Measurements from ENCODE around the gene RXRA. TPM values are rescaled to one million over a fixed set of nuclear protein-coding genes. Genes with fewer than 3 reads are reported as not detected.
A peak's percentile ranks its signal among the peaks of the same experiment; 100 is the strongest.

The RXRA gene
- total RNA-seq, 1 experiment from 2014 or later: 31.6 TPM

- Histone ChIP-seq H3K36me3 (ENCODE audit: control insufficient read depth, insufficient read depth, low read length) (no peaks in the 10 kb centered on the region), H3K4me3 (ENCODE audit: low read depth in 2 of 2, low read length in 2 of 2) (no peak overlapping the region), H3K4me1 (ENCODE audit: control insufficient read depth, insufficient read depth, low read length) (peaks cover 9% of the 10 kb centered on the region), H3K27ac (ENCODE audit: low read length) (no peak overlapping the region), H3K27me3 (ENCODE audit: control insufficient read depth, insufficient read depth, low read length) (no peaks in the 10 kb centered on the region), H3K9me3 (ENCODE audit: control insufficient read depth, insufficient read depth, low read depth, low read length) (no peaks in the 10 kb centered on the region)
- CTCF ChIA-PET: interaction anchor here (0.6 to 1.5 kb wide), 2 partner anchors 45 to 265 kb away, joined by 3 to 7 read pairs; no protein-coding TSS in a partner anchor
- POLR2A ChIA-PET: no interaction called here
- in situ Hi-C loops (cut with HindIII; ENCODE audit: low pct_unique_long_range_greater_than_20kb, low sequenced_read_pairs): no loop called here
- TF ChIP-seq POLR2AphosphoS5 (IDR thresholded peaks at IDR 0.05; ENCODE audit: low read depth, low read length): no peak
- no peak for TF ChIP-seq REST (IDR thresholded peaks at IDR 0.05; ENCODE audit: insufficient read depth in 1 of 2, low read depth in 2 of 2, low read length in 1 of 2)
- no peak for TF ChIP-seq TCF7L2 (IDR thresholded peaks at IDR 0.05; ENCODE audit: low read depth, low read length)
- TF ChIP-seq, protein P1, sequence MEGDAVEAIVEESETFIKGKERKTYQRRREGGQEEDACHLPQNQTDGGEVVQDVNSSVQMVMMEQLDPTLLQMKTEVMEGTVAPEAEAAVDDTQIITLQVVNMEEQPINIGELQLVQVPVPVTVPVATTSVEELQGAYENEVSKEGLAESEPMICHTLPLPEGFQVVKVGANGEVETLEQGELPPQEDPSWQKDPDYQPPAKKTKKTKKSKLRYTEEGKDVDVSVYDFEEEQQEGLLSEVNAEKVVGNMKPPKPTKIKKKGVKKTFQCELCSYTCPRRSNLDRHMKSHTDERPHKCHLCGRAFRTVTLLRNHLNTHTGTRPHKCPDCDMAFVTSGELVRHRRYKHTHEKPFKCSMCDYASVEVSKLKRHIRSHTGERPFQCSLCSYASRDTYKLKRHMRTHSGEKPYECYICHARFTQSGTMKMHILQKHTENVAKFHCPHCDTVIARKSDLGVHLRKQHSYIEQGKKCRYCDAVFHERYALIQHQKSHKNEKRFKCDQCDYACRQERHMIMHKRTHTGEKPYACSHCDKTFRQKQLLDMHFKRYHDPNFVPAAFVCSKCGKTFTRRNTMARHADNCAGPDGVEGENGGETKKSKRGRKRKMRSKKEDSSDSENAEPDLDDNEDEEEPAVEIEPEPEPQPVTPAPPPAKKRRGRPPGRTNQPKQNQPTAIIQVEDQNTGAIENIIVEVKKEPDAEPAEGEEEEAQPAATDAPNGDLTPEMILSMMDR (IDR thresholded peaks at IDR 0.05): no peak
- TF ChIP-seq SIN3A (IDR thresholded peaks at IDR 0.05; ENCODE audit: borderline replicate concordance, insufficient read depth, low read depth, low read length): no peak
- no TSS peak for BruUV-seq (replicated peaks)
- DNase-seq (ENCODE audit: low read depth, low spot score) (no peak), ATAC-seq (no peak)
- intact Hi-C loops (cut with micrococcal nuclease; ENCODE audit: unreplicated experiment): loop anchor here (2.0 kb wide), 1 partner anchor 271 kb away; no protein-coding TSS in a partner anchor
These were observed 115.2 kb downstream of the RXRA start for GRCh38 chr9:134441227-134442084.

DNA sequence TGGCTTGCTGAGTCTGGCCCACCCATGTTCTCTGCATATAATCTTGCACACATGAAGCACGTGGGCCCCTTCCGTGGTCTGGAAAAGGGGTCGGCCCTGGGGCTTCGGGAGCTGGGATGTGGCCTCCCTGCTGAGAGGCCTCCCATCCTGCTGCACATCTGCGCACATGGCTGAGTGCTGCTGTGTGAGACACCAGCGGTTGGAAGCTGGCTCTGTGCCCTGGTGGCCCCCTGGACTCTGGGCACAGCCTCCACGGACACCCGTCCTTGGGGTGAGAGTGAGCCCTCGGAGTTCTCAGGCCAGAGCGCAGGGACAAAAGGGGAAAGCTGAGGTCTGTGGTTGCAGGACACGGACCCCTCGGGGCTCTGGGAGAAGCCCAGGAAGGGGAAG lies 115.8 kb downstream of the RXRA start:
- CTCF ChIA-PET: interaction anchor here (0.7 to 2.1 kb wide), 4 partner anchors 266 to 274 kb away, joined by 3 to 7 read pairs (median 6); no protein-coding TSS in a partner anchor
- H3K27me3 ChIP-seq (ENCODE audit: control insufficient read depth, insufficient read depth, low read length): no peaks in the 10 kb centered on the region
- DNase-seq (ENCODE audit: low read depth, low spot score) (no peak), ATAC-seq (no peak)
- POLR2A ChIA-PET: no interaction called here
- no peaks in the 10 kb centered on the region for H3K36me3 ChIP-seq (ENCODE audit: control insufficient read depth, insufficient read depth, low read length)
- intact Hi-C loops (cut with micrococcal nuclease; ENCODE audit: unreplicated experiment) (loop anchor here (2.0 kb wide), 1 partner anchor 271 kb away; no protein-coding TSS in a partner anchor), in situ Hi-C loops (cut with HindIII; ENCODE audit: low pct_unique_long_range_greater_than_20kb, low sequenced_read_pairs) (no loop called here)
- no peaks in the 10 kb centered on the region for H3K9me3 ChIP-seq (ENCODE audit: control insufficient read depth, insufficient read depth, low read depth, low read length)
- TF ChIP-seq, protein P1 (IDR thresholded peaks at IDR 0.05): no peak
- 0 out of 2 replicates have a peak, but pooled peaks have one; percentile 12 for TF ChIP-seq POLR2AphosphoS5 (IDR thresholded peaks at IDR 0.05; ENCODE audit: low read depth, low read length)
- H3K27ac ChIP-seq (ENCODE audit: low read length): no peak overlapping the region
- H3K4me3 ChIP-seq (ENCODE audit: low read depth in 2 of 2, low read length in 2 of 2): no peak overlapping the region
- peaks cover 9% of the 10 kb centered on the region for H3K4me1 ChIP-seq (ENCODE audit: control insufficient read depth, insufficient read depth, low read length)
- no TSS peak for BruUV-seq (replicated peaks)

Data from Panc1 (cell line).